Measurements from ENCODE around the gene SNRPA.

GRCh38 chr19:40758491-40758890 is 7.5 kb downstream of the SNRPA start:
- TF ChIP-seq CTCF (IDR thresholded peaks at IDR 0.05) (no peak), POLR2A (IDR thresholded peaks at IDR 0.05) (no peak)
